ENCODE results near the gene DHH.

DHH gene

Small RNAs within 50 kb of the gene (small RNA-seq; reads per million reads assigned to genes)
- gene RF00019, result 0 reads per million in 2 experiments

Measured in SK-N-DZ (cell line).